Measurements from ENCODE around the gene ZNF354C.

ZNF354C gene

DNA sequence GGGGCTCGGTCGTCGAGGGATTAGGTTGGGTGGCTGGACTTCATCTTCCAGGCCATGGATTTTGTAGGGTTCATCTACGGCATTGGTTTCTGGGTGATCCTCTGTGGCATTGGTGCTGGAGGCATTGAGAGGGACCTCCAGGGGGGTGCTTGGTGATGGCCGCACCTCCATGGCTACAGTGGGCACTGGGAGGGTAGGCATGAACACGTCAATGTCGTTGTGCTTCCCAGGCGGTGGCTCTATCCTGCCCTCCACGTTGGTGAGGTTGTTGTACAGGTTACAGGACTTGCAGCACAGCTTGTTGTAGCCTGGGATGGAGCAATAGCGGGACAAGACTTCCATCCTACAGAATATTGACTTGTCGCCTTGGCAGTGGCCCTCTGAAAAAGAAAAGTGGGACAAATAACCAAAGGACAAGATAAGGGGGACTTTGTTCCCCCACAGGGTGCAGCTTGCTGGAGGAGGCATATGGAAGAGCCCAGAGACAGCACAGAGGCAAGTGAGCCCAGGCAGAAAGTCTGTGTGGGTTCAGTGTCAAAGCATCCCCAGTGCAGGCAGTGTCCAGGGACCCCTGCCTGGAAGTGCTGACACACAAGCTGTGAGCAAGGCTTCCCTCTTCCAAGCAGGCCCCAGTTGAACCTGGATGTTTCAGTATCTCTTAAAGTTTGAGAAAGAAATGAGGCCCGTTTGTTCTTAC, 53.9 kb downstream of the ZNF354C start:
- no peak for DNase-seq (ENCODE audit: low read depth in 2 of 2)

DNA sequence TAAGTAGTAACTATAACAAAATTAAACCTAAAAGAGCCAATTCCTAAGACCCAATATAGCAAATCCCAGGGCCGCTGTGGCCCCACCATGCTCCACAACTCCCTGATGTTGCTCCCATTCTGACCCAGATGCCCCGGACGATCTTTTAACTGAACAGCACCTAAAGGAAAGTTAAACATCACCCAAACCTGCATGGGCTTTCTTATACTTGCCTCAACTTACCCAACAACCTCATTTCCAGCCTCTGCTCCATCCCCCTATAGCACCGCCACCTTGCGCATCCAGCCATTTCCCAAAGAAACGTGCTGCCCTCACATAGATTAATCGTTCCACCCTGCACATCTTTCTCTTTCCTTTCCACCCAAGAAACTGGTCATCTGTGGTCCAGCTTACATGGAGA, 54.6 kb downstream of the ZNF354C start:
- no peak for DNase-seq (ENCODE audit: low read depth in 2 of 2)

DNA sequence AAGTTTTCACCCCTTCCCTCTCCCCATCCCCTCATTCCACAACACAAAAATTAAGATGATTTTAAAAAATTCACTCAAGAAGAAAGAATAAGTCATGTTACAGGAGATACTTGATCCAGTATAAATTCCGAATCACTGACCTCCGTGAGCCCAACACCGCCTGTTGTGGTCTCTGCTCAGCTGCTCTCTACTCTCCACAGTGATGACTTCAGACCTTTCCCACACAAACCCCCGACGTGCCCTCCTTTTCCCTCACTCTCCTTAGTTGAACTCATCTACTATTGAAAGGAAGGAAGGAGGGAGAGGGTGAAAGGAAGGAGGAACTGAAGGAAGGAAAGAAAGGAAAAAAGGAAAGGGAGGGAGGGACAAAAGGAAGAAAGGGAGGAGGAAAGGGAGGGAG, 55.1 kb downstream of the ZNF354C start:
- no peak for DNase-seq (ENCODE audit: low read depth in 2 of 2)

DNA sequence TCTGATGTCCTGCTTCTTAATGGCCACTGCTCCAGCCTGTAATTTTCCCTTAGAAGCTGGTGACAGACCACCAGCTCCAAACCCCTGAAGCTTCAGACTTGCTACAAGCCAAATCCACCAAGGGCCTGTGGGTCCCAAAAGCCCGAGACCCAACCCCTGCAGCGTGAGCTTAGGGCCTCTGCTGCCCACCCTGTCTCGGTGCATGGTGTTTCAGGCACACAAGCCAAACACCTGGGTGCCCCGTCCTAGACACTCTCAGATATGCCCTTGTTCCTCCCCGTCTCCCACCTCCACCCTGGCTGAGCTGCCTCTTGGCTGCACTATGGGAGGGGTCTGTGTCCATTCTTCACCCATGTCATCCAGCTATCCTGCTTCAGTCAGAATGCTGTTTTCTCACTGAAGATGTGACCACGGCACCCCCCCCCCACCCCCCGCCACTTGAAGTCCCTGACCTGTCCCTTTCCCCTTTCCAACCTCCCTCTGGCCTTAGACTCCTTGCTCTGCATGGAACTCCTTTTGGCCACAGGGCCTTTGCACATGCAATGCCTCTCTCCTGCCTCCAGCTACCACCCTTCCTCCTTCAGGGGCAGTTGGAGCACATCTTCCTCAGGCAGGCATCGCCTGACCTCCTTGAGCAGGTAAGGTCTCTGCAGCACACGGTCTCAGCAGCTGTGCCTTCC, 55.8 kb downstream of the ZNF354C start:
- DNase-seq (ENCODE audit: low read depth in 2 of 2): no peak

DNA sequence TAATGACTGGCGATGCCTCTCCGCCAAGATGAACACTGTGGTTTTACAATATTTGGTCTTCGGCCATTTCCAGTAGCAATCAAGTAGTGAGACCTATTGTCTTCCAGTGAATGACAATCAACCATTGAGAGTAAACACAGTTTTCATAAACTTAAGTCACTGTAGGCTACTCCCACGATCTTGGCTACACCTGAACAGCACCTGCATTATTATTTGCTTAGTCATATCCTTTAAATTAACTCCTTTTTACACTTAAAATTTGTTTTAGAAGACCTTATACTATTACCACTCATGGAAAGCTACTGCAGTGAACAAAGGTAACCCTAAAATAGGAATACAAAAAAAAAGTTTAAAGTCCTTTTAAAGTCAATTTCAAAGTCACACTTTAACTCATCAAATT, 58.2 kb downstream of the ZNF354C start:
- DNase-seq (ENCODE audit: low read depth in 2 of 2): no peak

DNA sequence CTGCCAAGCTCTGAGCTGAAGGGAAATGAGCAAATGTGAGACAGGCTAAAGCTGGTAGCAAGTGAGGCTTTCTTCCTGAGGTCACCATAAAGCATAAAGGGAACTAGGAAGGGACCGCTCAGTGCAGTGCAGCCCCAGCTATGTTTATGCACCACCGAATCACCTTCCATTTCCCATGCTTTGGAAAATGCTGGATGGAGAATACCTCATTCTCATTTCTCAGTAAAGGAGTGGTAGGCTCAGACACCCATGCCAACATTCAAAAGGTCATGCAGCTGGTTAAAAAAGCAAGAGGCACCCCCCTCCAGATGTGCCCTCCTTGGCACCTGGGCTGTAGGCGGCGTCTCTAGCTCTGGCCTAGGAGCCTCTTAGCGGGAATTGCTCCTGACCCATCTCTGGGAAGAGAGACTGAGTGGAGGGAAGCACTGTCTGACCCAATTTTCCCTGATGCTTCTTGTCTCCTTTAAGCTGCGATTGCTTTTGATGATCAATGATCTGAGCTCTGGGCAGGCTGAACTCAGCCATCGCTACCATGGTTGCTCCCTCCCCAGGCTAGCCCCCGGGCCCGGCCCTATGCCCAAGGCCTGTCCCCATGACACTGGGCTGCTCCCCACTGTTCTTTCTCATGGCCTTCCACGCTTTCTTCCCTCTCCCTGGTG, 58.7 kb downstream of the ZNF354C start:
- no peak for DNase-seq (ENCODE audit: low read depth in 2 of 2)

DNA sequence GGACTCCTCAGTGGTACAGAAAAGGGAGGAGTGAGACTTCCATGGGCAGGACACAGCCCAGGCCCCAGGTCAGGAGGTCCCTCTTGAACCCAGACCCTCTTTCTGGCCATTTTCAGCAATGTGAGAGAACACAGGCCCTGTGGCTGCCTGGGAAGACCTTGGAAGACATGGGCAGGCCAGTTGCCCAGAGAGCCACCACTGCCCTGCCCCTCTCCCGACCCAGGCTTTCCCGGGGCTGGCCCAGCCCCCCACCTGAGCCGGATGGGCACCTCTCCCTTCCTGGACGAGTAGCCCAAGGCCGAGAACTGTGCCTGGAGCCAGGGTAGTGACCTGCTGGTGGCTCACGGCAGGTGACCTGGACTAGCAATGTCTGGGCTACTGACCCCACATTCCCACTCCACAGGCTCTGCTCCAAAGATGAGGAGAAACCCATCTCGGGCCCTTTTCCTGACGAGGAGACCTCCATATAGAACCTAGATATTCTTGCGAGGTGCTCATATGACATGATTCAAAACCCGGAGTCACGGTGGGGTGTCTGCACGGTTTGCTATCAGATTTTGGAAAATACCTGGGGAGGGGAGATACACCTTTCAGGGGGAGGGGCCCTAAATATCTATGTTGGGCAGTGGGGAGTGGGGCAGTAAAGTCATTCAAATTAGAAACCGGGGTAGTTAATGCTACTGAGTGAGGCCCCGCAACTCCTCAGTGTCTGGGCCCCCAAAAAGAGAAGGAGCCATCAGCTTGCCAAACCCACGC, 59.4 kb downstream of the ZNF354C start:
- DNase-seq (ENCODE audit: low read depth in 2 of 2): no peak

GRCh38 chr5:179120421-179120861, 60.3 kb downstream of the ZNF354C start:
- DNase-seq (ENCODE audit: low read depth in 2 of 2): no peak

DNA sequence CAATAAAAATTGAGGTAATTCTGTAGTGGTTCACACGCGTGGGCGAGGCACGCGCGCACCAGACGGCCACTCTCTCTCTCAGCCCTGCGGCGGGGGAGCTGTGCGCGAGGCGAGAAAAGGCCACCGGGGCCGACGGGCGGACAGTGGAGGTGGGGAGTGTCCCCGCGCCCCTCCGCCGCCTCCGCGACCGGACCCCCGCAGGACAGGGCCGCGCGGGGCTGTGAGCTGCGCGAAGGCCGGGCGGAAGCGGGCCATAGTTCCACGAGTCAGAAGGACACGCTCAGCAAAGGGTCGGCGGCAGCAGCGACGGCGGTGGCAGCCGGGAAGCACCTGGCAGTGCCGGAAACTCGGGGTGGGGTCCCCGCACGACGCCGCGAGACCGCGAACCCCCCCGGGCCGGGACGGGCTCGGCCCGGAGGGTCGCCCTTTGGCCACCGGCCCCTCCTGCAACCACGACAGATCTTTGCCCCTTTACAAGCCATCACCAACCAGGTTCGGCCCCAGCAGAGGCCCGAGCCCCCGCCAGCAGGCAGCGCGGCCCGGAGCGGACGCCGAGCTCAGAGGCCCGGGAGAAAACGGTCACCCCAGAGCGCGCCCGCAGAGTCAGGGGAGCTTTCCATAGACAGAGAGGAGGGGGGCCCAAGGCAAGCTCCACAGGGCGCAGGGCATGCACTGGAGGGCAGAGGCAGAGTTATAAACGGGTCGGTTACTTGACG, 60.9 kb downstream of the ZNF354C start:
- DNase-seq (ENCODE audit: low read depth in 2 of 2): no peak

DNA sequence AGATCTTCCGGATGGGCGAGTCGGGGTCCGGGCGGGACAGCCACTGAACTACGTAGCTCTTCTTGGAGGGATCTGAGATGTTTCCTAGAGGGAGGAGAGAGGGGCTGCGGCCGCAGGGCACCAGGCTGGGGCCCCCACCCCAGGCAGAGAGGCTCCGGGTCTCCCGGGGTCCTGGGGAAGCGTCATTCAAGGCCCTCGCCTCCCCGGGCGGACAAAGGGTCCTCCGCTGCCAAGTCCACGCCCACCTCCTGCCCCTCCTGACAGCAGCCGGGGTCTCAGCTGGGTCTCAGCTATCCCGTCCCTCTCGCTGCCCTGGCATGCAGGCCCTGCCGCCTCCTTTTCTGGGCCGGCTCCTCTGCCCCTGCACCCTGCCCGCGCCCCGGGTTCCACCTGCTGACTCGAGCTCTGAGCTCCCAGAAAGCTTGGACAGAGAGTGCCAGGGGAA, 61.5 kb downstream of the ZNF354C start:
- no peak for DNase-seq (ENCODE audit: low read depth in 2 of 2)

- no peak for DNase-seq (ENCODE audit: low read depth in 2 of 2)
Observed at GRCh38 chr5:179122411-179123108, 62.4 kb downstream of the ZNF354C start.

GRCh38 chr5:179123109-179123426, 62.9 kb downstream of the ZNF354C start:
- DNase-seq (ENCODE audit: low read depth in 2 of 2): no peak

DNA sequence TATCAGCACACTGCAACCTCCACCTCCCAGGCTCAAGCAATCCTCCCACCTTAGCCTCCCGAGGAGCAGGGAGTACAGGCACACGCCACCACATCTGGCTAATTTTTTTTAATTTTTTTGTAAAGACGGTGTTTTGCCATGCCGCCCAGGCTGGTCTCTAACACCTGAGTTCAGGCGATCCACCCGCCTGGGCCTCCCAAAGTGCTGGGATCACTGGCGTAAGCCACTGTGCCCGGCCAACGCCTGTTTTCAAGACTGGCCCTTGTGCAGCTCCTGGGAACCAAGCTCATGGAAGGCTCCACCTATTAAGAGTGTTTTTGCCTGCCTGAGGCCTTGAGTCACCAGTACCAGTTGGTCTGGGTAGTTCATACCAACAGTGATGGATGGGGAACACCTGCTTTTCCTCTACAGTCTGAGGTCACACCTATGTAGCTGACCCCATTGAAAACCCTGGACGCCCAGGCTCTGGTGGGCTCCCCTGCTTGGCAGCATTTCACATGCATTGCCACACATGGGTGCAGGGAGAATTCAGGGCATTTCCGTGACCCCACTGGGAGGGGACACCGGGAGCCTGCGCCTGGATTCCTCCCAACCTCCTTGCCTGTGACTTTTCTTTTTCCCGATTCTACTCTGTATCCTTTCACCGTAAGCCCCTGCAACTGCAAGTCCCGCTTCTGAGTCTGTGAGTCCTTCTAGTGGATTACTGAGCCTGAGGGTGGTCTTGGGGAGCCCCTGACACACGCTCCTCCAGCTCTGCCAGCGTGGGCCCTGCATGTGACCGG, 63.5 kb downstream of the ZNF354C start:
- DNase-seq (ENCODE audit: low read depth in 2 of 2): no peak

GRCh38 chr5:179124273-179124852, 64.2 kb downstream of the ZNF354C start:
- no peak for DNase-seq (ENCODE audit: low read depth in 2 of 2)

GRCh38 chr5:179124853-179125788, 64.9 kb downstream of the ZNF354C start:
- DNase-seq (ENCODE audit: low read depth in 2 of 2): no peak

DNA sequence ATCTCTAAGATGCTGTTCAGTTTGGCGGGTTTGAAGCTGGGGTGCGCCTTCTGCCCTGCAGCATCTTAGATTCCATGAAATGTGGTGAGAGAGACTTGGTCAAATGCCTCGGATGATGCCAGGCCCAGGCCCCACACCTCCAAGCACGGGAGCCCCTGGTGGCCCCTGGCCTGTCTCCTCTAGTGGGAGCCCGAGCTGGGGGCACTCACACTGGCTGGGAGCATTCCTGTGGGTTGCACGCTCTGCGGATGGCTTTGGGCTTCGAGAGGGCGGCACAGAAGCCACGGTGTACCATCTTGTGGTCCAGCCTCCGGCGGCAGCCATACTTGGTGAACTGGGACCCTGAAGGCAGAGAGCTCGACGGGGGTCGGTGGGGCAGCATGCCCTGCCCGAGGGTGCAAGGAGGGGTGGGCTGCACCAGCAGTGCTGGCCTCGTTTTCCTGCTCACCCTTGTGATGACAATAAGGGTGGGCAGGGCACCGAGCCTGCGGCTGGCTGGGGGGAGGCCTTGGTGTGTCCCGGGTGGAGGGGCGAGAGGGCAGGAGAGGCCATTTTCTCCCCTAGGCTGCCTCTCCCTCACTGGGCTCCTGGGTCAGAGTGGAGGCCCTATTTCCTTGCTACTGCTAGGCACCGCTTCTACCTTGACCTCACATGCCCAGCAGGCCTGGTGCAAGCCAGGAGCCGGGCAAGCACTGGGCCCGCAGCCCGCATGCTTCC, 65.8 kb downstream of the ZNF354C start:
- no peak for DNase-seq (ENCODE audit: low read depth in 2 of 2)

DNA sequence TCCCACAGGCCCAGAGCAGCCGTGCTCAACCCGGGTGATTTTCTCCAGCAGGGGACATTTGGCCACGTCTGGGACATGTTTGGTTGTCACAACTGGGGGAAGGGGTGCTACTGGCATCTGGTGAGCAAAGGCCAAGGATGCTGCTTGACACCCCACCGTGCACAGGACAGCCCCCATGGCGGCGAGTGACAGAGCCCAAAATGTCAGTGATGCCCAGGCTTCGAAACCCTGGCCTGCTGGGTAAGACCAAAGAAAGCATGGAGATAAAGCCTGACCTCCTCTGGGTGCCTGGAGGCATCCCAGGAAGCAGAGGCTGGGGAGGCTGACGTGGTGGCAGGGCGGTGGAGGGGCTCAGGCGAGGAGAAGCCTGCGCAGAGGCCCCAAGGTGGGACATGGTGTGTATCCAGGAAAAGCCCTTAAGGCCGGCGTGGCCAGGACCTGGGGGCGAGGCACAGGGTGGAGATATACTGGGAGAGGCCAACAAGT, 66.4 kb downstream of the ZNF354C start:
- no peak for DNase-seq (ENCODE audit: low read depth in 2 of 2)

All from stimulated activated CD8-positive, alpha-beta memory T cell treated with anti-CD3 and anti-CD28 coated beads, Interleukin-2, amount 100 ng/mL, for 48 hours (primary cell).